Activated CD4-positive, alpha-beta memory T cell treated with anti-CD3 and anti-CD28 coated beads, Interleukin-2, amount 10 ng/mL, durations not matched to agents 7 days and 5 days (primary cell): Measurements from ENCODE around the gene PCMTD2. TPM values are rescaled to one million over a fixed set of nuclear protein-coding genes. Genes with fewer than 3 reads are reported as not detected.
"Not testable (repeated sequence)": the region's sequence is repeated elsewhere in the genome, so short reads cannot be mapped to it uniquely, and the experiment has no call there.

Experiments
- CTCF ChIA-PET: fragments of 350-600 bp; sonication (Branson Sonifier 250); formaldehyde crosslinking; loops from one replicate; lab custom pipeline; 2021; ENCODE audit warnings: antibody characterized with exemption, inconsistent platforms; lab: Charles Lee
- POLR2A ChIA-PET: fragments of 350-600 bp; sonication (Branson Sonifier 250); formaldehyde crosslinking; loops from one replicate; lab custom pipeline; 2021; ENCODE audit warnings: antibody characterized with exemption; lab: Charles Lee
- DNase-seq: peaks from one replicate; pipeline ENCODE4 v3.0.0-alpha.2; 2020
- H3K27ac Mint-ChIP-seq: one replicate; pipeline ENCODE4 v1.8.0; 2021; ENCODE audit warnings: mild to moderate bottlenecking, mixed read lengths
- H3K27me3 Mint-ChIP-seq: one replicate; pipeline ENCODE4 v1.8.0; 2021; ENCODE audit warnings: mixed read lengths
- H3K36me3 Mint-ChIP-seq: one replicate; pipeline ENCODE4 v1.8.0; 2021; ENCODE audit warnings: low read depth, mixed read lengths
- H3K4me1 Mint-ChIP-seq: one replicate; pipeline ENCODE4 v1.8.0; 2021; ENCODE audit warnings: mixed read lengths
- H3K4me3 Mint-ChIP-seq: one replicate; pipeline ENCODE4 v1.8.0; 2021; ENCODE audit warnings: mild to moderate bottlenecking, mixed read lengths
- H3K9me3 Mint-ChIP-seq: one replicate; pipeline ENCODE4 v1.8.0; 2021; ENCODE audit warnings: mixed read lengths
- total RNA-seq, 2 experiments: library from RNA; stranded (reverse); gene quantifications; one replicate each; pipeline ENCODE4 v1.2.3, GENCODE V29; 2021

PCMTD2 gene
- total RNA-seq, 2 experiments from 2014 or later, result 42.8 to 50.7 TPM

GRCh38 chr20:64283646-64284045 is 28.1 kb downstream of the PCMTD2 start:
- ChIA-PET POLR2A (no interaction called here), CTCF (interaction anchor here (0.6 to 4.6 kb wide), 2 partner anchors 28 to 298 kb away, joined by 3 to 45 read pairs; partner anchors contain the start of gene PCMTD2)
- Mint-ChIP-seq H3K4me1 (peaks cover 10% of the 10 kb centered on the region), H3K36me3 (no peaks in the 10 kb centered on the region), H3K9me3 (peaks cover 3% of the 10 kb centered on the region), H3K27ac (no peak overlapping the region), H3K4me3 (no peak overlapping the region), H3K27me3 (peaks cover 5% of the 10 kb centered on the region)
- DNase-seq, result no peak

- not testable (repeated sequence) for H3K27ac Mint-ChIP-seq, H3K4me1 Mint-ChIP-seq, H3K4me3 Mint-ChIP-seq, H3K9me3 Mint-ChIP-seq, H3K36me3 Mint-ChIP-seq, H3K27me3 Mint-ChIP-seq
- CTCF ChIA-PET, result interaction anchor here (0.7 to 4.6 kb wide), 7 partner anchors 11 to 202 kb away, joined by 3 to 45 read pairs (median 4); partner anchors contain the start of gene PCMTD2
- peak; percentile 94 for DNase-seq
- POLR2A ChIA-PET, result interaction anchor here (1.0 to 1.1 kb wide), 2 partner anchors 28 to 30 kb away, joined by 3 to 7 read pairs; partner anchors contain the start of gene PCMTD2
These were observed 30.3 kb downstream of the PCMTD2 start for GRCh38 chr20:64285579-64286446.

GRCh38 chr20:64286447-64287263 is 31.1 kb downstream of the PCMTD2 start:
- not testable (repeated sequence) for H3K9me3 Mint-ChIP-seq, DNase-seq, H3K4me1 Mint-ChIP-seq, H3K4me3 Mint-ChIP-seq, H3K36me3 Mint-ChIP-seq, H3K27me3 Mint-ChIP-seq, H3K27ac Mint-ChIP-seq
- CTCF ChIA-PET, result interaction anchor here (0.7 to 4.6 kb wide), 5 partner anchors 12 to 203 kb away, joined by 3 to 45 read pairs (median 4); partner anchors contain the start of gene PCMTD2
- POLR2A ChIA-PET, result interaction anchor here (1.0 to 1.1 kb wide), 2 partner anchors 29 to 31 kb away, joined by 3 to 7 read pairs; partner anchors contain the start of gene PCMTD2

- POLR2A ChIA-PET, H3K27me3 Mint-ChIP-seq, H3K9me3 Mint-ChIP-seq: not testable (repeated sequence)
These were observed 31.7 kb downstream of the PCMTD2 start for GRCh38 chr20:64287264-64287590.

GRCh38 chr20:64292167-64292566 is 36.6 kb downstream of the PCMTD2 start:
- H3K4me3 Mint-ChIP-seq, H3K27me3 Mint-ChIP-seq, H3K9me3 Mint-ChIP-seq, H3K4me1 Mint-ChIP-seq, H3K36me3 Mint-ChIP-seq, DNase-seq, POLR2A ChIA-PET, H3K27ac Mint-ChIP-seq, CTCF ChIA-PET: not testable (repeated sequence)

More at GRCh38 chr20:64287264-64287590, 31.7 kb downstream of the PCMTD2 start:
- H3K4me1 Mint-ChIP-seq, H3K27ac Mint-ChIP-seq, DNase-seq, CTCF ChIA-PET, H3K4me3 Mint-ChIP-seq, H3K36me3 Mint-ChIP-seq: not testable (repeated sequence)

- CTCF ChIA-PET, H3K27ac Mint-ChIP-seq, H3K36me3 Mint-ChIP-seq, H3K4me1 Mint-ChIP-seq, H3K9me3 Mint-ChIP-seq, DNase-seq, H3K27me3 Mint-ChIP-seq, H3K4me3 Mint-ChIP-seq, POLR2A ChIA-PET: not testable (repeated sequence)
These were observed 47.5 kb downstream of the PCMTD2 start for GRCh38 chr20:64303086-64303485.

- POLR2A ChIA-PET, H3K27ac Mint-ChIP-seq: not testable (repeated sequence)
These were observed 58.2 kb downstream of the PCMTD2 start for GRCh38 chr20:64313761-64314160.

GRCh38 chr20:64315381-64315780 is 59.8 kb downstream of the PCMTD2 start:
- H3K9me3 Mint-ChIP-seq, H3K27ac Mint-ChIP-seq, DNase-seq, POLR2A ChIA-PET, H3K4me3 Mint-ChIP-seq, H3K36me3 Mint-ChIP-seq, H3K4me1 Mint-ChIP-seq, CTCF ChIA-PET: not testable (repeated sequence)
- peaks cover 31% of the 10 kb centered on the region for H3K27me3 Mint-ChIP-seq

More at GRCh38 chr20:64313761-64314160, 58.2 kb downstream of the PCMTD2 start:
- CTCF ChIA-PET, DNase-seq, H3K4me3 Mint-ChIP-seq, H3K36me3 Mint-ChIP-seq, H3K9me3 Mint-ChIP-seq, H3K4me1 Mint-ChIP-seq: not testable (repeated sequence)
- peaks cover 32% of the 10 kb centered on the region for H3K27me3 Mint-ChIP-seq

- H3K4me3 Mint-ChIP-seq, POLR2A ChIA-PET, H3K36me3 Mint-ChIP-seq, H3K9me3 Mint-ChIP-seq, DNase-seq, H3K27ac Mint-ChIP-seq, CTCF ChIA-PET, H3K4me1 Mint-ChIP-seq: not testable (repeated sequence)
- peaks cover 31% of the 10 kb centered on the region for H3K27me3 Mint-ChIP-seq
These were observed 60.3 kb downstream of the PCMTD2 start for GRCh38 chr20:64315884-64316283.

GRCh38 chr20:64316415-64317083 is 61.0 kb downstream of the PCMTD2 start:
- CTCF ChIA-PET, DNase-seq, H3K36me3 Mint-ChIP-seq, H3K9me3 Mint-ChIP-seq, H3K4me1 Mint-ChIP-seq, H3K27ac Mint-ChIP-seq, POLR2A ChIA-PET, H3K4me3 Mint-ChIP-seq: not testable (repeated sequence)
- H3K27me3 Mint-ChIP-seq, result peaks cover 31% of the 10 kb centered on the region

- H3K9me3 Mint-ChIP-seq, H3K27ac Mint-ChIP-seq, H3K4me3 Mint-ChIP-seq, DNase-seq, H3K36me3 Mint-ChIP-seq, CTCF ChIA-PET, POLR2A ChIA-PET, H3K4me1 Mint-ChIP-seq: not testable (repeated sequence)
- H3K27me3 Mint-ChIP-seq, result peaks cover 31% of the 10 kb centered on the region
These were observed 61.8 kb downstream of the PCMTD2 start for GRCh38 chr20:64317331-64317730.

GRCh38 chr20:64318056-64318455 is 62.5 kb downstream of the PCMTD2 start:
- H3K27ac Mint-ChIP-seq, H3K9me3 Mint-ChIP-seq, H3K36me3 Mint-ChIP-seq, CTCF ChIA-PET, H3K4me1 Mint-ChIP-seq, POLR2A ChIA-PET, H3K4me3 Mint-ChIP-seq, DNase-seq: not testable (repeated sequence)
- H3K27me3 Mint-ChIP-seq, result peaks cover 33% of the 10 kb centered on the region
